K562 (cell line): ENCODE results near the gene NPR3. TPM values are rescaled to one million over a fixed set of nuclear protein-coding genes. Genes with fewer than 3 reads are reported as not detected.

Experiments
- ATAC-seq: fragments of 200-7000 bp; cut with Tn5 transposase; 3 replicates; pipeline ENCODE4 v1.9.1; 2020; ENCODE audit warnings: moderate library complexity
- BruUV-seq: library from RNA; stranded (reverse); fragments of 400-500 nt; replicated peaks from 2 replicates; lab custom pipeline; 2021; lab: Mats Ljungman, UMichigan
- CTCF ChIA-PET: fragments of 300-600 bp; formaldehyde crosslinking; extraction: SDS; loops from one replicate; lab custom pipeline; 2021; ENCODE audit warnings: low intra/inter-chr PET ratio; lab: Yijun Ruan, JAX
- POLR2A ChIA-PET: fragments of 300-600, 350-650 bp; sonication (Branson Sonifier 250); formaldehyde crosslinking; extraction: SDS; loops from one replicate; lab custom pipeline; 2021; ENCODE audit warnings: antibody characterized with exemption, inconsistent platforms; lab: Yijun Ruan, JAX
- DNase-seq, 4 experiments: peaks; one replicate each; pipeline versions ENCODE4 v3.0.0 to v3.0.0-alpha.2; 2011 to 2018; ENCODE audit warnings: low spot score in 3 of 4, mixed read lengths in 3 of 4; ENCODE audit errors: extremely low read depth in 1 of 4
- FAIRE-seq: peaks from 2 replicates; lab custom pipeline; 2011; peaks lifted over from hg19 to GRCh38; lab: Jason Lieb, UNC
- H2AFZ ChIP-seq: 2 replicates; pipeline ENCODE4 v1.6.0; 2011; ENCODE audit warnings: low read depth, low read length, control low read depth, inconsistent platforms
- H3K27ac ChIP-seq: fragments of 200-600 bp; 3 replicates; pipeline ENCODE4 v1.8.0; 2011; ENCODE audit warnings: low read depth, mild to moderate bottlenecking, control low read depth, inconsistent platforms, low read length, moderate library complexity, mixed read lengths; ENCODE audit errors: extremely low read depth
- H3K27me3 ChIP-seq, 2 experiments: fragments of 300-600 bp in 1 of 2; 2 replicates in 1 of 2; 3 replicates in 1 of 2; pipeline versions ENCODE4 v1.6.0 to v1.8.0; 2011; ENCODE audit warnings: inconsistent platforms in 2 of 2, low read length in 2 of 2, mild to moderate bottlenecking in 1 of 2, mixed read lengths in 1 of 2, moderate library complexity in 1 of 2; ENCODE audit not compliant: control insufficient read depth in 2 of 2, insufficient read depth in 2 of 2
- H3K36me3 ChIP-seq: fragments of 300-600 bp; 3 replicates; pipeline ENCODE4 v1.8.0; 2011; ENCODE audit warnings: mild to moderate bottlenecking, low read length, inconsistent platforms; ENCODE audit not compliant: control insufficient read depth, insufficient read depth
- H3K4me1 ChIP-seq, 2 experiments: fragments of 200-600 bp in 1 of 2; replicated peaks in 1 of 2; 2 replicates in 1 of 2; 3 replicates in 1 of 2; pipeline versions ENCODE4 v1.5.1 to v1.8.0; 2011; ENCODE audit warnings: inconsistent platforms in 2 of 2, low read length in 2 of 2, mild to moderate bottlenecking in 1 of 2, mixed read lengths in 1 of 2, moderate library complexity in 1 of 2; ENCODE audit not compliant: control insufficient read depth in 2 of 2, insufficient read depth in 2 of 2
- H3K4me2 ChIP-seq: 2 replicates; pipeline ENCODE4 v1.6.1; 2011; ENCODE audit warnings: low read length, control low read depth, inconsistent platforms, mixed read lengths; ENCODE audit not compliant: insufficient read depth
- H3K4me3 ChIP-seq: fragments of 200-600 bp; sonication (generic), shearing (Covaris generic); 2 replicates; pipeline ENCODE4 v1.5.1; 2016; ENCODE audit warnings: control low read depth, inconsistent platforms
- H3K79me2 ChIP-seq: fragments of 200-600 bp; 3 replicates; pipeline ENCODE4 v1.8.0; 2011; ENCODE audit warnings: low read length, inconsistent platforms; ENCODE audit not compliant: control insufficient read depth, insufficient read depth
- H3K9ac ChIP-seq, 2 experiments: 2 replicates each; pipeline versions ENCODE4 v1.6.0 to v1.6.1; 2011; ENCODE audit warnings: low read depth in 2 of 2, low read length in 2 of 2, control low read depth in 1 of 2, inconsistent platforms in 1 of 2, mild to moderate bottlenecking in 1 of 2, mixed read lengths in 1 of 2; ENCODE audit not compliant: insufficient read depth in 1 of 2
- H3K9me1 ChIP-seq: one replicate; pipeline ENCODE4 v1.6.0; 2011; ENCODE audit warnings: inconsistent platforms, mild to moderate bottlenecking, low read length, moderate library complexity; ENCODE audit not compliant: control insufficient read depth, insufficient read depth
- H3K9me3 ChIP-seq: replicated peaks from 2 replicates; pipeline ENCODE4 v1.5.1; 2011; ENCODE audit warnings: low read depth, low read length, inconsistent platforms; ENCODE audit not compliant: control insufficient read depth, insufficient read depth
- H4K20me1 ChIP-seq: replicated peaks from 2 replicates; pipeline ENCODE4 v1.6.1; 2011; ENCODE audit warnings: low read length, inconsistent platforms, mixed read lengths; ENCODE audit not compliant: control insufficient read depth, insufficient read depth
- BCL6 ChIP-seq: fragments of 250-450 bp; sonication (Bioruptor Pico); IDR thresholded peaks from 2 replicates; pipeline ENCODE4 v1.4.0; 2020
- CLOCK ChIP-seq: fragments of 250-450 bp; sonication (Bioruptor Pico); IDR thresholded peaks from 2 replicates; pipeline ENCODE4 v1.4.0; 2020; ENCODE audit warnings: mild to moderate bottlenecking, moderate library complexity, borderline replicate concordance
- EP300 ChIP-seq: IDR thresholded peaks from 2 replicates; pipeline ENCODE4 v1.6.1; 2012; ENCODE audit warnings: low read length, improper control_type of control experiment
- FOXK2 ChIP-seq, 2 experiments: fragments of 450-650 bp; IDR thresholded peaks in 1 of 2; conservative IDR thresholded peaks in 1 of 2; 2 replicates each; pipeline ENCODE4 v1.6.1; 2016; ENCODE audit warnings: low read depth in 2 of 2, mild to moderate bottlenecking in 1 of 2
- GATAD2B ChIP-seq: fragments of 450-650 bp; IDR thresholded peaks from 2 replicates; pipeline ENCODE4 v1.6.1; 2017; ENCODE audit warnings: mild to moderate bottlenecking, borderline replicate concordance
- HIVEP1 ChIP-seq: fragments of 250-450 bp; sonication (Bioruptor Pico); IDR thresholded peaks from 2 replicates; pipeline ENCODE4 v1.4.0; 2020; ENCODE audit warnings: mild to moderate bottlenecking
- HNRNPLL ChIP-seq: fragments of 200-400 bp; formaldehyde crosslinking; IDR thresholded peaks from 2 replicates; pipeline ENCODE4 v1.6.1; 2017; ENCODE audit warnings: low read length, low read depth, mild to moderate bottlenecking; ENCODE audit not compliant: poor library complexity, severe bottlenecking
- TCF3 ChIP-seq: sonication (generic); formaldehyde crosslinking; IDR thresholded peaks from 2 replicates; pipeline ENCODE4 v1.4.0; 2020; ENCODE audit warnings: mild to moderate bottlenecking, missing genetic modification reagents
- ZBTB8A ChIP-seq: fragments of 450-650 bp; IDR thresholded peaks from 2 replicates; pipeline ENCODE4 v1.6.1; 2018; ENCODE audit warnings: mild to moderate bottlenecking, moderate library complexity; ENCODE audit not compliant: partially characterized antibody
- ZNF507 ChIP-seq: conservative IDR thresholded peaks from 2 replicates; pipeline ENCODE4 v1.6.1; 2017; ENCODE audit warnings: missing genetic modification characterization, missing compliant biosample characterization
- WGBS: fragments of 100-300 bp; shearing (Covaris generic); methylation state at CpG from one replicate; pipeline ENCODE4 v1.1.6; 2016; ENCODE audit warnings: low coverage, mixed read lengths; ENCODE audit not compliant: insufficient coverage; ENCODE audit errors: missing lambda C conversion rate; 5-methylcytosine and 5-hydroxymethylcytosine counted together
- in situ Hi-C: fragments of 300-500 bp; cut with MboI; formaldehyde crosslinking; loops from 4 replicates; pipeline ENCODE4 v1.15.0; 2018; ENCODE audit warnings: inconsistent platforms, mixed read lengths
- intact Hi-C: fragments of 100-400 bp; cut with micrococcal nuclease; formaldehyde crosslinking; loops from 2 replicates; pipeline ENCODE4 v1.14.2; 2022
- polyA plus RNA-seq, 8 experiments: library from polyadenylated mRNA; depleted of rRNA in 4 of 8; stranded (reverse) in 5 of 8; unstranded in 3 of 8; fragments of >200 nt; fragmentation: Nextera tagmentation in 2 of 8; fragmentation: Illumina TruSeq in 1 of 8; extraction: Ambion mirVana in 2 of 8; extraction: Trizol in 1 of 8; gene quantifications; 2 replicates each; pipeline versions ENCODE4 v1.2.1 to v1.2.3, GENCODE V29; 2011 to 2014; ENCODE audit warnings: inconsistent platforms in 1 of 8, missing spikeins in 1 of 8
- total RNA-seq, 7 experiments: library from RNA; depleted of rRNA in 6 of 7; stranded (reverse); fragments of >200 nt in 6 of 7; fragmentation: Illumina TruSeq in 2 of 7; extraction: Trizol in 2 of 7; gene quantifications; 2 replicates each; pipeline versions ENCODE4 v1.2.1 to v1.2.3, GENCODE V29; 2011 to 2021; ENCODE audit warnings: low replicate concordance in 1 of 7

The NPR3 gene
- total and polyA plus RNA-seq, 9 of the 15 experiments (the other 6 are each of a cell fraction or from before 2014, with no cell fraction given), result 0.01 to 0.11 (median 0.04) TPM; not detected in 2

- ATAC-seq, result no peak
- DNase-seq, result no peak
- Histone ChIP-seq H3K36me3 (no peaks in the 10 kb centered on the region), H3K27ac (no peak overlapping the region), H3K9me1 (no peaks in the 10 kb centered on the region), H3K4me2 (no peak overlapping the region), H3K4me3 (no peak overlapping the region), H3K9me3 (no peaks in the 10 kb centered on the region), H4K20me1 (no peaks in the 10 kb centered on the region), H2AFZ (no peak overlapping the region), H3K9ac (no peak overlapping the region), H3K79me2 (no peaks in the 10 kb centered on the region), H3K4me1 (peaks cover 0 to 27% of the 10 kb centered on the region in 2 experiments; a peak in 2 of 5 replicates), H3K27me3 (peaks cover 17 to 47% of the 10 kb centered on the region in 2 experiments)
- TF ChIP-seq GATAD2B (no peak), BCL6 (CRISPR knock-in tag) (no peak), TCF3 (no peak), CLOCK (CRISPR knock-in tag) (no peak), ZNF507 (tag) (no peak), FOXK2 (conservative IDR thresholded peaks at IDR 0.05 in 1 of 2, IDR thresholded peaks at IDR 0.05 in 1 of 2; ENCODE audit: low read depth in 2 of 2) (no peak), EP300 (no peak), ZBTB8A (no peak), HNRNPLL (no peak), HIVEP1 (CRISPR knock-in tag) (no peak)
- POLR2A ChIA-PET, result no interaction called here
- FAIRE-seq, result no peak
- CTCF ChIA-PET, result no interaction called here
- intact Hi-C loops (no loop called here), in situ Hi-C loops (no loop called here)
- 8% methylated on average over 10 of the region's 10 CpGs for WGBS
- BruUV-seq, result no TSS peak
Measured at GRCh38 chr5:32711362-32711680, 200 bp downstream of the NPR3 start.
